Breast epithelium (tissue), 4 donors: ENCODE results near the gene DCLK1. TPM values are rescaled to one million over a fixed set of nuclear protein-coding genes. Genes with fewer than 3 reads are reported as not detected.
"Not testable (repeated sequence)": the region's sequence is repeated elsewhere in the genome, so short reads cannot be mapped to it uniquely, and the experiment has no call there.

Experiments
- DNase-seq, 2 donors: peaks; one replicate each; pipeline ENCODE4 v3.0.0-alpha.2; 2019; ENCODE audit warnings: low spot score in 2 of 2
- H3K27ac ChIP-seq, 2 donors: fragments of 200-600 bp; sonication (generic) in 1 of 2; one replicate each; pipeline ENCODE4 v1.5.1; 2016 to 2019; ENCODE audit warnings: mild to moderate bottlenecking in 1 of 2
- H3K27me3 ChIP-seq, 2 donors: fragments of 200-600 bp; sonication (generic) in 1 of 2; one replicate each; pipeline versions ENCODE4 v1.5.1 to v1.6.0; 2017 to 2019; ENCODE audit warnings: control low read depth in 1 of 2, mild to moderate bottlenecking in 1 of 2
- H3K36me3 ChIP-seq: fragments of 200-600 bp; one replicate; pipeline ENCODE4 v1.5.1; 2019
- H3K4me1 ChIP-seq, 2 donors: fragments of 200-600 bp; sonication (generic); one replicate each; pipeline ENCODE4 v1.5.1; 2016 to 2019; ENCODE audit warnings: control low read depth in 1 of 2
- H3K4me3 ChIP-seq, 3 donors: fragments of 200-600 bp; sonication (generic); 1 replicate in 2 of 3; 2 replicates in 1 of 3; pipeline ENCODE4 v1.5.1; 2016 to 2019; ENCODE audit warnings: mild to moderate bottlenecking in 3 of 3, moderate library complexity in 2 of 3
- H3K9me3 ChIP-seq, 2 donors: fragments of 200-600 bp; sonication (generic) in 1 of 2; one replicate each; pipeline ENCODE4 v1.5.1; 2016 to 2019; ENCODE audit warnings: control low read depth in 1 of 2
- POLR2A ChIP-seq: fragments of 450-650 bp; IDR thresholded peaks from one replicate; pipeline ENCODE4 v1.6.1; 2016; ENCODE audit warnings: antibody characterized with exemption, mild to moderate bottlenecking, moderate library complexity
- POLR2AphosphoS5 ChIP-seq, 3 donors: sonication (generic); formaldehyde crosslinking; IDR thresholded peaks; one replicate each; pipeline ENCODE4 v1.6.1; 2017; ENCODE audit warnings: antibody characterized with exemption in 3 of 3
- intact Hi-C: fragments of 100-400 bp; cut with DNase I; formaldehyde crosslinking; loops from one replicate; pipeline ENCODE4 v1.15.1; 2023; ENCODE audit warnings: low total_unique reads
- total RNA-seq, 3 donors: library from RNA; depleted of rRNA; stranded (reverse); fragments of >200 nt; gene quantifications; one replicate each; pipeline ENCODE4 v1.1.0, GENCODE V29; 2016
- TF ChIP-seq, protein P1 (sequence below), 3 donors: fragments of 450-650 bp; IDR thresholded peaks; one replicate each; pipeline ENCODE4 v1.5.1; 2016 to 2017; ENCODE audit warnings: antibody characterized with exemption in 3 of 3, mild to moderate bottlenecking in 3 of 3, moderate library complexity in 3 of 3

Gene DCLK1
- total RNA-seq, 3 donors from 2014 or later, result 21.2 to 158 (median 28.2) TPM

DNA sequence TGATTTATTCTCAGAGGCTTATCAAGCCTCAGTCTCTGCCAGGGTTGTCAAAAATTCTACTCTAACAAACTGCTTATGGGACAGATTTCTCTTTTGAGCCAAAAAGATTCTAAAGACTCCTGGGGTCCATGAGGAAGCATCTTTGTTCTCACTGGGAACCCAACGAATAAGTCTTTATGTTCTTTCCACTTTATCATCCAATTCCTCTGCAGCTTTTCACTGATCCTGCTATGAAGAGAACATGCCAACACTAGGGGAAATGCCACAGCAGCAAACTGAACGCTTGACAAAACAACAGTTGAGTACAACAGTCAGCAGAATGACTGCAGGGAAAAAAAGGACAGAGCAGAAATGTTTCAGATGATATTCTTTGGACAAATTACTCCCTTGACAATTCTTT, 22.2 kb downstream of the DCLK1 start:
- no peak for TF ChIP-seq POLR2AphosphoS5 (IDR thresholded peaks at IDR 0.05)
- TF ChIP-seq POLR2A, result no peak
- no peak for DNase-seq
- intact Hi-C loops, result no loop called here
- Histone ChIP-seq H3K36me3 (no peaks in the 10 kb centered on the region), H3K27ac (no peak overlapping the region), H3K27me3 (no peaks in the 10 kb centered on the region), H3K4me3 (no peak overlapping the region), H3K4me1 (no peaks in the 10 kb centered on the region), H3K9me3 (no peaks in the 10 kb centered on the region)

DNA sequence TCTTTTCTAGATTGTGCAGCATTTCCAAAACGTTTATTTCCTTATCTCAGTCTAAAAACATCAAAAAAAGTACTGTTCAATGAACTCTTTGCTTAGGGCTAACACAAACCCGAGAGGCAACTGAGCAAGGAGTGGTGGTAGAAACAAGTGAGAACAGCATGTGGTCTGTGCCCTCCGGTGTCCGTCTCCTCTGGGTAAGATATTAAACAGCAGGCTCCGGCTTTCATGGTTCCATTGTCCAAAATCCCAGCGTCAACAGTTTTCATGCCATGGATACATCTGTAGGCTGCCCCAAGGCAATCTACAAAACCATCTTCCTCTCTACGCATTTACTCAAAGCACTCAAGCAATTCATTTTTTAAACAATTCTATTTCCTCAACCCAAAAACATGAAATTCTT, 22.8 kb downstream of the DCLK1 start:
- no peaks in the 10 kb centered on the region for H3K27me3 ChIP-seq
- DNase-seq, result no peak
- no peak overlapping the region for H3K4me3 ChIP-seq
- intact Hi-C loops, result no loop called here
- TF ChIP-seq, protein P1, sequence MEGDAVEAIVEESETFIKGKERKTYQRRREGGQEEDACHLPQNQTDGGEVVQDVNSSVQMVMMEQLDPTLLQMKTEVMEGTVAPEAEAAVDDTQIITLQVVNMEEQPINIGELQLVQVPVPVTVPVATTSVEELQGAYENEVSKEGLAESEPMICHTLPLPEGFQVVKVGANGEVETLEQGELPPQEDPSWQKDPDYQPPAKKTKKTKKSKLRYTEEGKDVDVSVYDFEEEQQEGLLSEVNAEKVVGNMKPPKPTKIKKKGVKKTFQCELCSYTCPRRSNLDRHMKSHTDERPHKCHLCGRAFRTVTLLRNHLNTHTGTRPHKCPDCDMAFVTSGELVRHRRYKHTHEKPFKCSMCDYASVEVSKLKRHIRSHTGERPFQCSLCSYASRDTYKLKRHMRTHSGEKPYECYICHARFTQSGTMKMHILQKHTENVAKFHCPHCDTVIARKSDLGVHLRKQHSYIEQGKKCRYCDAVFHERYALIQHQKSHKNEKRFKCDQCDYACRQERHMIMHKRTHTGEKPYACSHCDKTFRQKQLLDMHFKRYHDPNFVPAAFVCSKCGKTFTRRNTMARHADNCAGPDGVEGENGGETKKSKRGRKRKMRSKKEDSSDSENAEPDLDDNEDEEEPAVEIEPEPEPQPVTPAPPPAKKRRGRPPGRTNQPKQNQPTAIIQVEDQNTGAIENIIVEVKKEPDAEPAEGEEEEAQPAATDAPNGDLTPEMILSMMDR (IDR thresholded peaks at IDR 0.05), result no peak
- no peak for TF ChIP-seq POLR2A
- TF ChIP-seq POLR2AphosphoS5 (IDR thresholded peaks at IDR 0.05), result no peak
- H3K27ac ChIP-seq, result no peak overlapping the region
- no peaks in the 10 kb centered on the region for H3K9me3 ChIP-seq
- no peaks in the 10 kb centered on the region for H3K36me3 ChIP-seq
- no peaks in the 10 kb centered on the region for H3K4me1 ChIP-seq

DNA sequence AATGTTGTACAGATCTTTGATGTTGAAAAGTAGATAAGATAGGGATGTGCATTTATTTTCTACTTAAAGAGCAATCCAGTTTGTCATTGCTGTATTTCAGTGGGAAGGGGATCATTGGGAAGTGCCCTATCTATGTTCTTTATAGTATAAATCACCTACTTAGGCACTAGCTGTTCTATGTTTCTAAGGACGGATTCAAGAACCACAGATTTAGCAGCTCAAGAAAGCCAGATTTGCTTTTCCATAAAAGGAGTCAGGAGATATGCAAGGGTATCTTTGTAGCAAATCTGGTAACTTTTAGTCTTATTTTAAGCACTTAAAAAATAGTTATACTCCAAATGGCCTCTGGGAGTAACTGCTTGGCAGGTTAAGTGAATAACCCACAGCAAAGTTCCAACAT, 23.7 kb downstream of the DCLK1 start:
- Histone ChIP-seq H3K4me3 (no peak overlapping the region), H3K4me1 (no peaks in the 10 kb centered on the region), H3K36me3 (no peaks in the 10 kb centered on the region), H3K27me3 (no peaks in the 10 kb centered on the region), H3K27ac (no peak overlapping the region), H3K9me3 (no peaks in the 10 kb centered on the region)
- intact Hi-C loops, result no loop called here
- DNase-seq, result no peak
- no peak for TF ChIP-seq POLR2AphosphoS5 (IDR thresholded peaks at IDR 0.05)

DNA sequence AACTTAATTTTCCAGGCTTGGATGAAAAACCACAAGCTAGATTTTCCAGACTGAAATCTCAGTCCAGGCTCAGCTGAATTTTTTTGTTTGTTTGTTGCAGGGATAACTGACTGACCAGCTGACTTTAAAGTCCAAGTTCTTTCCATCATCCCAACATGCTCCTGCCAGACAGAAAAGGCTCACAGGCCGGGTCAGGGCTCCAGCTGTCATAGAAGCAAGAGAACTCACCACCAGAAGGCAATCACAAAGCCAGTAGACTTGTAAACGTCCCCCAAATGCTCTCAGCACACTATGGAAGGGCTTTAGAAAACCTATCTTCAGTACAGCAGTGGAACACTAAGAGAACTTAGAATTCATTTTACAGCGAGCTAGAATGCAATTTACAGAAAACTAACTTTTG, 25.5 kb downstream of the DCLK1 start:
- no peaks in the 10 kb centered on the region for H3K9me3 ChIP-seq
- DNase-seq, result no peak
- no peaks in the 10 kb centered on the region for H3K36me3 ChIP-seq
- H3K4me1 ChIP-seq, result no peaks in the 10 kb centered on the region
- no peak overlapping the region for H3K4me3 ChIP-seq
- no peak overlapping the region for H3K27ac ChIP-seq
- TF ChIP-seq POLR2AphosphoS5 (IDR thresholded peaks at IDR 0.05) (no peak), POLR2A (no peak)
- TF ChIP-seq, protein P1 (IDR thresholded peaks at IDR 0.05), result no peak
- intact Hi-C loops, result no loop called here
- H3K27me3 ChIP-seq, result no peaks in the 10 kb centered on the region

DNA sequence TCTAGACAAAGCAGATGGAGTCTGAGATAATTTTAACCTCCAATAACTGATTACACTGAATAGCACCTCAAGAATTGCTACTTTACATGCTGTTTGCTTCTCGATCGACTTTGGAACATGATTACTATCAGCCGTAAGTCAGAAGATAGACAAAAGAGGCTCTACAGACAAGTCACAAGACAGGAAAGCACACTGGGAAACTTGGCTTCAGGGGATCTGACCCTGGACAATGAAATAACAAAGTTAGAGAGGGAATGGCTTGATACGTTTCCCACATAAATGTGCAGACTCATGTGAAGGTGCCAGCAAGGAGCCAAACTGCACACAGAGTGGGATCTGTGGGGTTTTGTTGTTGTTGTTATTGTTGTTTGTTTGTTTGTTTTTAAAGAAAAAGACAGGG, 28.5 kb downstream of the DCLK1 start:
- intact Hi-C loops, result no loop called here
- no peak for DNase-seq
- Histone ChIP-seq H3K4me3 (no peak overlapping the region), H3K36me3 (no peaks in the 10 kb centered on the region), H3K27ac (peak overlapping the region in 1 of 2 donors; percentile 10), H3K4me1 (no peaks in the 10 kb centered on the region), H3K9me3 (no peaks in the 10 kb centered on the region), H3K27me3 (no peaks in the 10 kb centered on the region)
- TF ChIP-seq POLR2AphosphoS5 (IDR thresholded peaks at IDR 0.05), result no peak
- TF ChIP-seq, protein P1 (IDR thresholded peaks at IDR 0.05), result no peak

DNA sequence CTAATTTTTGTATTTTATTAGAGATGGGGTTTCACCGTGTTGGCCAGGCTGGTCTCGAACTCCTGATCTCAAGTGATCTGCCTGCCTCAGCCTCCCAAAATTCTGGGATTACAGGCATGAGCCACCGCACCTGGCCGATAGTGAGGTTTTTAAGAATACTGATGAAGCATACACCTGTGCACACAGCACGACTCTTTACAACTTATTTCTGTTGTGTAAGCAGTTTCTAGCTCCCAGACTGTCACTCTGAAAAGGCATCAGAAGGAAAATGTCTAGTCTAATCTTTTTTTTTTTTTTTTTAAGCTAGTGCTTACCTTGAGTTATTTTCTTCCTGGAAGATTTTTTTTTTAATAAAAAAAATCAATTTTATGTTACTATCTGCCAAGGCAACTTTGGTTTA, 29.3 kb downstream of the DCLK1 start:
- H3K4me1 ChIP-seq, intact Hi-C loops, H3K36me3 ChIP-seq, H3K4me3 ChIP-seq, H3K27ac ChIP-seq, H3K9me3 ChIP-seq, DNase-seq, H3K27me3 ChIP-seq: not testable (repeated sequence)

DNA sequence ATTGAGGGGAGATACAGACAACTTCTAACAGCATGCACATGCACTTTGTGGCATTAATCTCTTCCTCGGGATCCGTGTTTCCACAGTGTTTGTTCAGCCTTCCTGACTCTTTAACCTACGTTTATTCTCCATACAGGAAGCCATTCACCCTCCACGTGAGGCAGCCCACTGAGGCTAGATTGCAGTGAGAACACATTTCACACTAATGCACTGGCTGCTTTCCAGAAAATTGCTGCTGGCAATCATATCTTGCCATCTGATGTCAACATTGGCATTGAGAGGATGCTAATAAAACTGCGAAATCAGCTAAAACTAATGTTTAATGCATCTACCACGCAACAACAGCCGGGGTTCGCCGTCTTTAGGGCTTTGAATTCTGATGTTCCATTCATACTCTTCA, 30.0 kb downstream of the DCLK1 start:
- intact Hi-C loops, result no loop called here
- no peaks in the 10 kb centered on the region for H3K36me3 ChIP-seq
- no peaks in the 10 kb centered on the region for H3K9me3 ChIP-seq
- no peaks in the 10 kb centered on the region for H3K27me3 ChIP-seq
- no peak overlapping the region for H3K27ac ChIP-seq
- no peaks in the 10 kb centered on the region for H3K4me1 ChIP-seq
- TF ChIP-seq POLR2A (no peak), POLR2AphosphoS5 (IDR thresholded peaks at IDR 0.05) (no peak)
- TF ChIP-seq, protein P1 (IDR thresholded peaks at IDR 0.05), result no peak
- no peak overlapping the region for H3K4me3 ChIP-seq
- no peak for DNase-seq
